T-helper 1 cell treated with Interleukin-12 subunit alpha and Interleukin-12 subunit beta and Interleukin-4 antibody, amounts not matched to agents 30 μg/mL and 1 μg/mL, for 36 hours (primary cell): ENCODE results near the gene FSTL1.

Source experiments
- H3K27ac Mint-ChIP-seq: one replicate; pipeline ENCODE4 v1.8.0; 2021; ENCODE audit warnings: mild to moderate bottlenecking, mixed read lengths
- H3K27me3 Mint-ChIP-seq: one replicate; pipeline ENCODE4 v1.8.0; 2021; ENCODE audit warnings: low read depth, mixed read lengths
- H3K36me3 Mint-ChIP-seq: one replicate; pipeline ENCODE4 v1.8.0; 2021; ENCODE audit warnings: low read depth, mixed read lengths
- H3K4me1 Mint-ChIP-seq: one replicate; pipeline ENCODE4 v1.8.0; 2021; ENCODE audit warnings: low read depth, mixed read lengths
- H3K4me3 Mint-ChIP-seq: one replicate; pipeline ENCODE4 v1.8.0; 2021; ENCODE audit warnings: mild to moderate bottlenecking, moderate library complexity, mixed read lengths
- H3K9me3 Mint-ChIP-seq: one replicate; pipeline ENCODE4 v1.8.0; 2021; ENCODE audit warnings: mixed read lengths

Gene FSTL1

GRCh38 chr3:120421926-120422325 is 28.9 kb downstream of the FSTL1 start:
- no peak overlapping the region for H3K27ac Mint-ChIP-seq
- H3K27me3 Mint-ChIP-seq = no peaks in the 10 kb centered on the region
- no peak overlapping the region for H3K4me3 Mint-ChIP-seq
- no peaks in the 10 kb centered on the region for H3K9me3 Mint-ChIP-seq
- H3K4me1 Mint-ChIP-seq = peaks cover 8% of the 10 kb centered on the region
- H3K36me3 Mint-ChIP-seq = no peaks in the 10 kb centered on the region

GRCh38 chr3:120420928-120421551 is 29.8 kb downstream of the FSTL1 start:
- Mint-ChIP-seq H3K36me3 (no peaks in the 10 kb centered on the region), H3K27me3 (peaks cover 3% of the 10 kb centered on the region), H3K4me1 (peaks cover 10% of the 10 kb centered on the region), H3K4me3 (no peak overlapping the region), H3K27ac (no peak overlapping the region), H3K9me3 (no peaks in the 10 kb centered on the region)

GRCh38 chr3:120420360-120420759 is 30.4 kb downstream of the FSTL1 start:
- H3K4me3 Mint-ChIP-seq = no peak overlapping the region
- no peaks in the 10 kb centered on the region for H3K36me3 Mint-ChIP-seq
- H3K9me3 Mint-ChIP-seq = no peaks in the 10 kb centered on the region
- peaks cover 10% of the 10 kb centered on the region for H3K4me1 Mint-ChIP-seq
- no peak overlapping the region for H3K27ac Mint-ChIP-seq
- peaks cover 3% of the 10 kb centered on the region for H3K27me3 Mint-ChIP-seq

GRCh38 chr3:120419797-120420196 is 31.0 kb downstream of the FSTL1 start:
- Mint-ChIP-seq H3K36me3 (no peaks in the 10 kb centered on the region), H3K9me3 (no peaks in the 10 kb centered on the region), H3K27ac (no peak overlapping the region)

GRCh38 chr3:120418866-120419490 is 31.8 kb downstream of the FSTL1 start:
- H3K27ac Mint-ChIP-seq = no peak overlapping the region
- no peaks in the 10 kb centered on the region for H3K9me3 Mint-ChIP-seq
- peaks cover 10% of the 10 kb centered on the region for H3K4me1 Mint-ChIP-seq
- no peak overlapping the region for H3K4me3 Mint-ChIP-seq
- peaks cover 3% of the 10 kb centered on the region for H3K27me3 Mint-ChIP-seq
- H3K36me3 Mint-ChIP-seq = no peaks in the 10 kb centered on the region

More at GRCh38 chr3:120419797-120420196, 31.0 kb downstream of the FSTL1 start:
- Mint-ChIP-seq H3K27me3 (peaks cover 3% of the 10 kb centered on the region), H3K4me1 (peaks cover 10% of the 10 kb centered on the region), H3K4me3 (no peak overlapping the region)

GRCh38 chr3:120418446-120418845 is 32.3 kb downstream of the FSTL1 start:
- H3K4me3 Mint-ChIP-seq = no peak overlapping the region
- no peaks in the 10 kb centered on the region for H3K9me3 Mint-ChIP-seq
- peaks cover 3% of the 10 kb centered on the region for H3K27me3 Mint-ChIP-seq
- no peak overlapping the region for H3K27ac Mint-ChIP-seq
- no peaks in the 10 kb centered on the region for H3K36me3 Mint-ChIP-seq
- peaks cover 10% of the 10 kb centered on the region for H3K4me1 Mint-ChIP-seq

- H3K36me3 Mint-ChIP-seq = no peaks in the 10 kb centered on the region
- peak overlapping the region; percentile 83 for H3K4me3 Mint-ChIP-seq
- peaks cover 10% of the 10 kb centered on the region for H3K4me1 Mint-ChIP-seq
- peaks cover 3% of the 10 kb centered on the region for H3K27me3 Mint-ChIP-seq
- H3K27ac Mint-ChIP-seq = peak overlapping the region; percentile 75
- H3K9me3 Mint-ChIP-seq = no peaks in the 10 kb centered on the region
Measured at GRCh38 chr3:120417272-120417911, 33.4 kb downstream of the FSTL1 start.

- no peak overlapping the region for H3K27ac Mint-ChIP-seq
- H3K4me3 Mint-ChIP-seq = peak overlapping the region; percentile 83
Measured at GRCh38 chr3:120416868-120417267, 33.9 kb downstream of the FSTL1 start.

GRCh38 chr3:120415756-120416155 is 35.0 kb downstream of the FSTL1 start:
- peaks cover 3% of the 10 kb centered on the region for H3K27me3 Mint-ChIP-seq
- no peak overlapping the region for H3K27ac Mint-ChIP-seq

More at GRCh38 chr3:120416868-120417267, 33.9 kb downstream of the FSTL1 start:
- H3K36me3 Mint-ChIP-seq = no peaks in the 10 kb centered on the region
- H3K4me1 Mint-ChIP-seq = peaks cover 10% of the 10 kb centered on the region
- H3K27me3 Mint-ChIP-seq = peaks cover 3% of the 10 kb centered on the region
- no peaks in the 10 kb centered on the region for H3K9me3 Mint-ChIP-seq

GRCh38 chr3:120410541-120410940 is 40.3 kb downstream of the FSTL1 start:
- Mint-ChIP-seq H3K4me3 (no peak overlapping the region), H3K36me3 (no peaks in the 10 kb centered on the region), H3K9me3 (no peaks in the 10 kb centered on the region), H3K27me3 (no peaks in the 10 kb centered on the region), H3K4me1 (peaks cover 2% of the 10 kb centered on the region), H3K27ac (no peak overlapping the region)

More at GRCh38 chr3:120415756-120416155, 35.0 kb downstream of the FSTL1 start:
- H3K4me3 Mint-ChIP-seq = no peak overlapping the region
- H3K9me3 Mint-ChIP-seq = no peaks in the 10 kb centered on the region
- H3K4me1 Mint-ChIP-seq = peaks cover 10% of the 10 kb centered on the region
- H3K36me3 Mint-ChIP-seq = no peaks in the 10 kb centered on the region

GRCh38 chr3:120410116-120410515 is 40.7 kb downstream of the FSTL1 start:
- Mint-ChIP-seq H3K4me1 (peaks cover 2% of the 10 kb centered on the region), H3K27ac (no peak overlapping the region), H3K27me3 (no peaks in the 10 kb centered on the region)

GRCh38 chr3:120407508-120408287 is 43.1 kb downstream of the FSTL1 start:
- Mint-ChIP-seq H3K27ac (no peak overlapping the region), H3K4me1 (peaks cover 2% of the 10 kb centered on the region), H3K4me3 (no peak overlapping the region), H3K27me3 (no peaks in the 10 kb centered on the region), H3K9me3 (no peaks in the 10 kb centered on the region), H3K36me3 (no peaks in the 10 kb centered on the region)

More at GRCh38 chr3:120410116-120410515, 40.7 kb downstream of the FSTL1 start:
- H3K9me3 Mint-ChIP-seq = no peaks in the 10 kb centered on the region
- no peak overlapping the region for H3K4me3 Mint-ChIP-seq
- H3K36me3 Mint-ChIP-seq = no peaks in the 10 kb centered on the region

- H3K36me3 Mint-ChIP-seq = no peaks in the 10 kb centered on the region
- no peaks in the 10 kb centered on the region for H3K9me3 Mint-ChIP-seq
- H3K27me3 Mint-ChIP-seq = no peaks in the 10 kb centered on the region
- H3K27ac Mint-ChIP-seq = no peak overlapping the region
- H3K4me3 Mint-ChIP-seq = no peak overlapping the region
- H3K4me1 Mint-ChIP-seq = peaks cover 2% of the 10 kb centered on the region
Measured at GRCh38 chr3:120404876-120405275, 45.9 kb downstream of the FSTL1 start.

GRCh38 chr3:120402257-120402656 is 48.5 kb downstream of the FSTL1 start:
- Mint-ChIP-seq H3K4me3 (no peak overlapping the region), H3K27me3 (no peaks in the 10 kb centered on the region), H3K36me3 (no peaks in the 10 kb centered on the region), H3K4me1 (no peaks in the 10 kb centered on the region), H3K9me3 (no peaks in the 10 kb centered on the region), H3K27ac (no peak overlapping the region)
